COLO668 (cell line): ENCODE data around the gene MPND.

Source experiments
- DNase-seq: peaks from one replicate; lab custom pipeline; 2025; ENCODE audit not compliant: unreplicated experiment; lab: John Stamatoyannopoulos, UW

MPND gene

GRCh38 chr19:4376991-4377781, 33.8 kb downstream of the MPND start:
- no peak for DNase-seq

- DNase-seq: no peak
Observed at GRCh38 chr19:4378886-4379285, 35.5 kb downstream of the MPND start.

GRCh38 chr19:4379383-4380253, 36.3 kb downstream of the MPND start:
- peak; percentile 66 for DNase-seq

- DNase-seq: no peak
Observed at GRCh38 chr19:4380254-4380727, 36.9 kb downstream of the MPND start.

GRCh38 chr19:4385291-4386040, 42.1 kb downstream of the MPND start:
- no peak for DNase-seq

- no peak for DNase-seq
Observed at GRCh38 chr19:4386041-4386782, 42.9 kb downstream of the MPND start.

GRCh38 chr19:4388337-4389063, 45.1 kb downstream of the MPND start:
- no peak for DNase-seq

GRCh38 chr19:4389064-4389375, 45.7 kb downstream of the MPND start:
- DNase-seq: no peak

GRCh38 chr19:4389511-4390016, 46.2 kb downstream of the MPND start:
- no peak for DNase-seq

- no peak for DNase-seq
Observed at GRCh38 chr19:4390017-4390566, 46.7 kb downstream of the MPND start.

GRCh38 chr19:4390567-4391305, 47.4 kb downstream of the MPND start:
- DNase-seq: no peak

GRCh38 chr19:4391306-4391693, 47.9 kb downstream of the MPND start:
- DNase-seq: no peak

- no peak for DNase-seq
Observed at GRCh38 chr19:4391701-4392483, 48.5 kb downstream of the MPND start.

GRCh38 chr19:4393947-4394590, 50.7 kb downstream of the MPND start:
- no peak for DNase-seq

GRCh38 chr19:4396949-4397783, 53.8 kb downstream of the MPND start:
- DNase-seq: no peak

GRCh38 chr19:4399812-4400134, 56.4 kb downstream of the MPND start:
- DNase-seq: peak; percentile 56
